SK-N-SH treated with all-trans-retinoic acid at 6 μM for 48 hours (cell line): ENCODE measurements around the gene RHBDF2.

Source experiments
- ATAC-seq: fragments of 200-7000 bp; cut with Tn5 transposase; 3 replicates; pipeline ENCODE4 v1.9.1; 2020; ENCODE audit warnings: mild to moderate bottlenecking, moderate library complexity
- ARNTL ChIP-seq: fragments of 450-650 bp; formaldehyde crosslinking; IDR thresholded peaks from 2 replicates; pipeline ENCODE4 v1.5.0; 2020; ENCODE audit warnings: low read depth, mild to moderate bottlenecking, moderate library complexity, borderline replicate concordance
- BACH2 ChIP-seq: fragments of 250-450 bp; sonication (Bioruptor Pico); IDR thresholded peaks from 2 replicates; pipeline ENCODE4 v1.9.0; 2021; ENCODE audit warnings: mild to moderate bottlenecking, borderline replicate concordance
- CSRNP3 ChIP-seq: fragments of 250-450 bp; sonication (Bioruptor Pico); IDR thresholded peaks from 2 replicates; pipeline ENCODE4 v1.5.1; 2021; ENCODE audit warnings: mild to moderate bottlenecking, moderate library complexity
- GLIS3 ChIP-seq: fragments of 250-450 bp; sonication (Bioruptor Pico); IDR thresholded peaks from 2 replicates; pipeline ENCODE4 v1.5.0; 2020; ENCODE audit warnings: mild to moderate bottlenecking, moderate library complexity
- OSR1 ChIP-seq: fragments of 250-450 bp; sonication (Bioruptor Pico); IDR thresholded peaks from 2 replicates; pipeline ENCODE4 v1.8.0; 2022; ENCODE audit warnings: moderate library complexity, mild to moderate bottlenecking, inconsistent platforms
- PATZ1 ChIP-seq: fragments of 250-450 bp; sonication (Bioruptor Pico); IDR thresholded peaks from 2 replicates; pipeline ENCODE4 v1.8.0; 2020; ENCODE audit warnings: mild to moderate bottlenecking, moderate library complexity, borderline replicate concordance
- PPARA ChIP-seq: fragments of 250-450 bp; sonication (Bioruptor Pico); IDR thresholded peaks from 2 replicates; pipeline ENCODE4 v1.5.0; 2020; ENCODE audit warnings: mild to moderate bottlenecking, borderline replicate concordance
- RARB ChIP-seq: fragments of 250-450 bp; sonication (Bioruptor Pico); IDR thresholded peaks from 2 replicates; pipeline ENCODE4 v1.8.0; 2021; ENCODE audit warnings: mild to moderate bottlenecking, moderate library complexity
- SNAI2 ChIP-seq: fragments of 250-450 bp; sonication (Bioruptor Pico); IDR thresholded peaks from 2 replicates; pipeline ENCODE4 v1.5.0; 2020; ENCODE audit warnings: mild to moderate bottlenecking, moderate library complexity
- TCF4 ChIP-seq: fragments of 250-450 bp; sonication (Bioruptor Pico); IDR thresholded peaks from 2 replicates; pipeline ENCODE4 v1.8.0; 2021; ENCODE audit warnings: mild to moderate bottlenecking, moderate library complexity, borderline replicate concordance
- TSHZ2 ChIP-seq: fragments of 250-450 bp; sonication (Bioruptor Pico); IDR thresholded peaks from 2 replicates; pipeline ENCODE4 v1.5.0; 2020; ENCODE audit warnings: mild to moderate bottlenecking, moderate library complexity
- ZC3H10 ChIP-seq: fragments of 250-450 bp; sonication (Bioruptor Pico); IDR thresholded peaks from 2 replicates; pipeline ENCODE4 v1.5.1; 2021; ENCODE audit warnings: mild to moderate bottlenecking, moderate library complexity
- ZFP3 ChIP-seq: fragments of 250-450 bp; sonication (Bioruptor Pico); IDR thresholded peaks from 2 replicates; pipeline ENCODE4 v1.5.0; 2020; ENCODE audit warnings: mild to moderate bottlenecking, moderate library complexity
- ZFP30 ChIP-seq: fragments of 450-650 bp; formaldehyde crosslinking; IDR thresholded peaks from 2 replicates; pipeline ENCODE4 v1.5.0; 2022; ENCODE audit warnings: mild to moderate bottlenecking, moderate library complexity
- ZNF565 ChIP-seq: fragments of 450-650 bp; formaldehyde crosslinking; conservative IDR thresholded peaks from 2 replicates; pipeline ENCODE4 v1.5.0; 2020; ENCODE audit warnings: low read depth, mild to moderate bottlenecking, moderate library complexity
- ZNF8 ChIP-seq: fragments of 450-650 bp; formaldehyde crosslinking; IDR thresholded peaks from 2 replicates; pipeline ENCODE4 v1.5.0; 2020; ENCODE audit warnings: mild to moderate bottlenecking, moderate library complexity

The RHBDF2 gene

GRCh38 chr17:76539631-76540271 is 38.5 kb upstream of the RHBDF2 start, which contains the start of gene PRCD:
PRCD (plus strand) TSS chr17:76540044; CDS start chr17:76540142, 98 bp downstream.
- no peak for ATAC-seq
- TF ChIP-seq SNAI2 (no peak), RARB (CRISPR knock-in tag) (no peak), ZNF565 (no peak), ZFP3 (CRISPR knock-in tag) (no peak), TCF4 (no peak), ZFP30 (no peak), TSHZ2 (CRISPR knock-in tag) (no peak), ZNF8 (CRISPR knock-in tag) (no peak), BACH2 (CRISPR knock-in tag) (no peak), CSRNP3 (CRISPR knock-in tag) (no peak), ARNTL (CRISPR knock-in tag) (no peak), PATZ1 (CRISPR knock-in tag) (no peak), OSR1 (CRISPR knock-in tag) (no peak), PPARA (CRISPR knock-in tag) (no peak)
- TF ChIP-seq, all 23 proteins: peak for 0

- TF ChIP-seq GLIS3 = no peak
- no peak for TF ChIP-seq CSRNP3 (CRISPR knock-in tag)
- TF ChIP-seq PATZ1 (CRISPR knock-in tag) = no peak
- TF ChIP-seq OSR1 (CRISPR knock-in tag) = no peak
These were observed 37.8 kb upstream of the RHBDF2 start for GRCh38 chr17:76538941-76539570.

GRCh38 chr17:76538281-76538931 is 37.2 kb upstream of the RHBDF2 start:
- no peak for ATAC-seq
- TF ChIP-seq ZC3H10 = no peak
- TF ChIP-seq, all 23 proteins: peak for 0

More at GRCh38 chr17:76538941-76539570, 37.8 kb upstream of the RHBDF2 start:
- ATAC-seq = no peak
